Neural crest cell (in vitro differentiated cells): ENCODE results near the gene RPA3. TPM values are rescaled to one million over a fixed set of nuclear protein-coding genes. Genes with fewer than 3 reads are reported as not detected.

Source experiments
- DNase-seq: peaks from one replicate; pipeline ENCODE4 v3.0.0; 2021; ENCODE audit warnings: low read depth, mixed read lengths, low spot score
- H3K27ac Mint-ChIP-seq: one replicate; pipeline ENCODE4 v1.8.0; 2021; ENCODE audit warnings: mild to moderate bottlenecking, mixed read lengths; ENCODE audit not compliant: unreplicated experiment
- H3K27me3 Mint-ChIP-seq: 2 replicates; pipeline ENCODE4 v1.8.0; 2021; ENCODE audit warnings: low read depth, mild to moderate bottlenecking, mixed read lengths
- H3K36me3 Mint-ChIP-seq: 2 replicates; pipeline ENCODE4 v1.8.0; 2021; ENCODE audit warnings: low read depth, mild to moderate bottlenecking, mixed read lengths
- H3K4me1 Mint-ChIP-seq: 2 replicates; pipeline ENCODE4 v1.8.0; 2021; ENCODE audit warnings: mixed read lengths
- H3K4me3 Mint-ChIP-seq: one replicate; pipeline ENCODE4 v1.8.0; 2021; ENCODE audit warnings: mild to moderate bottlenecking, mixed read lengths
- H3K9me3 Mint-ChIP-seq: 2 replicates; pipeline ENCODE4 v1.8.0; 2021; ENCODE audit warnings: mixed read lengths
- CTCF ChIP-seq: fragments of 200-600 bp; sonication (generic); conservative IDR thresholded peaks from 2 replicates; pipeline ENCODE4 v1.5.0; 2021; ENCODE audit warnings: antibody characterized with exemption, mild to moderate bottlenecking
- total RNA-seq: library from RNA; stranded (reverse); gene quantifications from 2 replicates; pipeline ENCODE4 v1.2.1, GENCODE V29; 2021

The RPA3 gene
- total RNA-seq, 1 donor from 2014 or later = 78.8 TPM

DNA sequence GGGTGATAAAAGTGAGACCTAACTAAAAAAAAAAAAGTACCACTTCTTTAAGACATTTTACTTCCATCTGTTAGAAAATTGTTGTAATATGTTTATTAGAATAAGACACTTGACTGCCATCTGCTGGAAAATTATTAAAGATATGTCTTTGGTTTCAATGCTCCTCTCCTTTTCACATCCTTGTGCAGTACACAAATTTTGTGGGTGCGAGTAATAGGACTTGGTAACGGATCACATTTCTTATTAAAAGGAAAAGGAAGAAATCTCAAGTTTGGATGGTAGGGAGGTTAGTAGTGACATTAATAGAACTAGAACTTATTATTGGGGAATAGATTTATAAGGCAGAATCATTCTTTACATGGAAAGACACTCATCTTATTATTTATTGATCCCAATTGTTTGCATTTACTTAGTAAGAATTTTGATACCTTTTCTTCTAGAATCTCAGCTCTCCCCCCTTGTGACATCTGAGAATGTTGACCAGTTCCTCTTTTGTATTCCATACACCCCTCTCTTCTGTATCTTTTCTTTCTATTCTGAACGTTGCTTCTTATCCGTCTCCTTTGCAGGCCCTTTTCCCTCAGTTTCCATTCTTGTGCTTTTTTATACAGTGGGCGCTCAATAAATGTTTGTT is 43.0 kb upstream of the RPA3 start:
- H3K4me3 Mint-ChIP-seq = no peak overlapping the region
- no peak for DNase-seq
- peak; percentile 54 for TF ChIP-seq CTCF
- no peaks in the 10 kb centered on the region for H3K27me3 Mint-ChIP-seq
- H3K4me1 Mint-ChIP-seq = no peaks in the 10 kb centered on the region
- no peak overlapping the region for H3K27ac Mint-ChIP-seq
- no peaks in the 10 kb centered on the region for H3K36me3 Mint-ChIP-seq
- no peaks in the 10 kb centered on the region for H3K9me3 Mint-ChIP-seq

DNA sequence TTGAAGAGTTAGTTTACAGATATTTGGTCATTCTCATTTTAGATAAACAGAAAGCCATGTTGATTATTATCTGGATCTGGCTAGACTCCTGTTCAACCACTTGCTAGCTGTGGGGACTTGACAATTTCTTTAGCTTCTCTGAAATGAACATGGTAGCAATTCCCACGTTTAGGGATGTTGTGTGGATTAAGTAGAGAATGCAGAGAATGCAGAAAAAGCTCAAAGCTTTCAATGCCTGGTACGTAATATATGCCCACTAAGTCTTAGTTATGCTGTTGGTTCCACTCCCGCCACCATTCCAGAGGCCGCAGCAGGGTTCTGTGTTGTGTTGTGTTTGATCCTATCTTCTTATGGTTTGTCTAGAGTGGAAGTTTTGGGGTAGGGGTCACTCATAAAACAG is 39.2 kb upstream of the RPA3 start:
- no peak overlapping the region for H3K27ac Mint-ChIP-seq
- H3K4me1 Mint-ChIP-seq = no peaks in the 10 kb centered on the region
- H3K36me3 Mint-ChIP-seq = no peaks in the 10 kb centered on the region
- no peak for TF ChIP-seq CTCF
- no peaks in the 10 kb centered on the region for H3K27me3 Mint-ChIP-seq
- no peak for DNase-seq
- H3K4me3 Mint-ChIP-seq = no peak overlapping the region
- no peaks in the 10 kb centered on the region for H3K9me3 Mint-ChIP-seq

DNA sequence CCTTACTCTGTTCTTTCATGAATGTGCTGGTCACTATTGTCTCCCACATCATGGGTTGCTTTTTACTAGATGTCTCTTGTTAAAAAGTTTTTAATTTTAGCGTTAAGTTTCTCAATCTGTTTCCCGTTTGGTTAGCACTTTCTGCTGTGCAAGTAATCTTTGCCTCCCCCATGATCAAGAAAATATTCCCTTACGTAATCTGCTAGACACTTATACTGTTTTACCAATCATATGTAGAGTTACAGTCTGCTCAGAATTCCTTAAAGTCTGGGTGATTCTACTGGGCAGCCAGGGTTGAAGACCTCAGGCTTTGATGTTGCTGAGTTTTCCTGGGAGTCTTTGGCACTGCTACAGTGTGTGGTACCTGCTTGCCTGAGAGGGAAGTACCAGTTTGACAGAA is 38.2 kb upstream of the RPA3 start:
- no peak for TF ChIP-seq CTCF
- Mint-ChIP-seq H3K4me1 (no peaks in the 10 kb centered on the region), H3K27ac (no peak overlapping the region), H3K4me3 (no peak overlapping the region), H3K36me3 (no peaks in the 10 kb centered on the region), H3K9me3 (no peaks in the 10 kb centered on the region), H3K27me3 (no peaks in the 10 kb centered on the region)
- no peak for DNase-seq

- no peak overlapping the region for H3K27ac Mint-ChIP-seq
- no peaks in the 10 kb centered on the region for H3K9me3 Mint-ChIP-seq
- DNase-seq = no peak
- H3K4me3 Mint-ChIP-seq = no peak overlapping the region
- H3K27me3 Mint-ChIP-seq = no peaks in the 10 kb centered on the region
- no peaks in the 10 kb centered on the region for H3K36me3 Mint-ChIP-seq
- no peak for TF ChIP-seq CTCF
- H3K4me1 Mint-ChIP-seq = no peaks in the 10 kb centered on the region
Observed at GRCh38 chr7:7751243-7752092, 33.1 kb upstream of the RPA3 start.

DNA sequence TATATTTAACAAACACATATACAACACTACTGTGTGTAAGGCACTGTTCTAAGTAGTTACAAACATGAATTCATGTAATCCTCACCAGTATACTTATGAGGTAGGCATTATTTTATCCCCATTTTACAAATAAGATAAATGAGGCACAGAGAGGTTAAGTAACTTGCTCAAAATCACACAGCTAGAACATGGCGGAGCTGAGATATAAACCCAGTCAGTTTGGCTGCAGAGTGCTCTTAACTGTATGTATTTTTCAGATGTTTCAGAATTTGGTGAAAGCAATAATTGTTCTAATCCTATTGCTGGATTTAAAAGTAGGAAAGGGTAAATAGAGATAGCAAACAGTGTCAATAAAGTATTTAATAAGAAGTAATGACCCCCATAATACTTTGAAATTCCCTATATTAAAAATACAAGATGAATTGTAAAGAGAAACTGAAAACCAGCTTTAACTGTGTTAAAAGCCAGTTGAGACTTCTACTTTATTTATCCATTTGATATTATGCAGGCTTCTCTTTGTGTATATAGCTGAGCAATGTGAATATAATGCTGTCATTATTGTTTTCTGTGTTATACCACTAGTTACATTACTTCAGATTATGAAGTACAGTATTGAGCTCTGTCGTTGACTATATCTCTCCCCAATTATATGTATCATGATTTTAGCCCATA is 32.3 kb upstream of the RPA3 start:
- Mint-ChIP-seq H3K4me3 (no peak overlapping the region), H3K9me3 (no peaks in the 10 kb centered on the region), H3K27me3 (no peaks in the 10 kb centered on the region), H3K27ac (no peak overlapping the region), H3K4me1 (no peaks in the 10 kb centered on the region), H3K36me3 (no peaks in the 10 kb centered on the region)
- no peak for TF ChIP-seq CTCF
- DNase-seq = no peak
